SJCRH30 (cell line): ENCODE measurements around the gene NAV2. TPM values are rescaled to one million over a fixed set of nuclear protein-coding genes. Genes with fewer than 3 reads are reported as not detected.

ENCODE experiments used
- DNase-seq, 2 experiments: peaks; one replicate each; pipeline ENCODE4 v3.0.0-alpha.2; 2015 to 2020
- H3K27ac ChIP-seq: fragments of 250-450 bp; sonication (Bioruptor Pico); 2 replicates; pipeline ENCODE4 v1.5.1; 2020; ENCODE audit warnings: mild to moderate bottlenecking, moderate library complexity
- H3K27me3 ChIP-seq: fragments of 250-450 bp; sonication (Bioruptor Pico); 2 replicates; pipeline ENCODE4 v1.5.1; 2020; ENCODE audit warnings: mild to moderate bottlenecking, moderate library complexity
- H3K36me3 ChIP-seq: fragments of 250-450 bp; sonication (Bioruptor Pico); 2 replicates; pipeline ENCODE4 v1.5.1; 2020; ENCODE audit warnings: mild to moderate bottlenecking, moderate library complexity
- H3K4me1 ChIP-seq: fragments of 250-450 bp; sonication (Bioruptor Pico); 2 replicates; pipeline ENCODE4 v1.5.1; 2020; ENCODE audit warnings: mild to moderate bottlenecking, moderate library complexity
- H3K4me3 ChIP-seq: fragments of 250-450 bp; sonication (Bioruptor Pico); 2 replicates; pipeline ENCODE4 v1.5.1; 2020; ENCODE audit warnings: mild to moderate bottlenecking, moderate library complexity
- H3K9me3 ChIP-seq: fragments of 250-450 bp; sonication (Bioruptor Pico); replicated peaks from 2 replicates; pipeline ENCODE4 v1.5.1; 2020; ENCODE audit warnings: mild to moderate bottlenecking, moderate library complexity
- total RNA-seq: library from RNA; depleted of rRNA; stranded (reverse); fragments of >200 nt; shearing (Covaris generic); gene quantifications from 2 replicates; pipeline ENCODE4 v1.2.3, GENCODE V29; 2014

The NAV2 gene
- total RNA-seq, 1 experiment from 2014 or later: 73.1 TPM

DNA sequence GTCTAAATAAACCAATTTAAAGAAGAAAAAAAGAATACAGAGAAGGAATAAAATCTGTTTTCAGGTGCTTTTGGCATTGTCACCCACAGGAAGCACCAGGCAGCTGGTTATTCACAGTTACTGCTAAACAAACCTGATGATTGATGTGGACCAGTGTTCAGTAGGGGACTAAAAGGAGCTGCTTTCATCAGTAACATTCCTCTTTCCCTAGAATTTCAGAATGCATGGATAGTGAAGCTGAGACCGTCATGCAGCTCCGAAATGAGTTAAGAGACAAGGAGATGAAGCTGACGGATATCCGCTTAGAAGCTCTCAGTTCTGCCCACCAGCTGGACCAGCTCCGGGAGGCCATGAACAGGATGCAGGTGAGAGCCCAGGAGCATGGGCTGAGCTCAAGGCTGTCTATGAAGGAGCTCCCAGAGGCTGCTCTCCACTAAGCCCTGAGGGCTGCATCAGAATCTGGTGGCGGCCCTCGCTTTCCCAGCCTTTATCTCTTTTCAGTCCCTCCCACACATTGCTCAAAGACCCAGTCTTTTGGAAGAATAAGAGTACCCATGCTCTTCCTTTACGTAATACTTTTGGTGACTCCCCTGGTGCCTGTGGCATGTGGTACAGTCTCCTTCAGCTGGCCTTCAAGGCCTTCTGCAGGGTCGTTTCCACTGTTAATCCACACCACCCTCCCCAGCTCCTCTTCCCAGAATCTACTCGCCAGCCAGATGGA, 378.2 kb downstream of the NAV2 start:
- H3K4me3 ChIP-seq: no peak overlapping the region

GRCh38 chr11:20093775-20094174, 381.1 kb downstream of the NAV2 start:
- H3K9me3 ChIP-seq: no peaks in the 10 kb centered on the region
- no peak overlapping the region for H3K4me3 ChIP-seq
- no peak overlapping the region for H3K27ac ChIP-seq
- peaks cover 96% of the 10 kb centered on the region for H3K36me3 ChIP-seq
- no peak for DNase-seq
- H3K27me3 ChIP-seq: no peaks in the 10 kb centered on the region
- peaks cover 14% of the 10 kb centered on the region for H3K4me1 ChIP-seq

More for the DNA sequence above, 378.2 kb downstream of the NAV2 start:
- Histone ChIP-seq H3K27ac (no peak overlapping the region), H3K36me3 (peaks cover 94% of the 10 kb centered on the region), H3K27me3 (no peaks in the 10 kb centered on the region), H3K4me1 (peaks cover 14% of the 10 kb centered on the region), H3K9me3 (no peaks in the 10 kb centered on the region)
- DNase-seq: no peak

GRCh38 chr11:20095189-20095588, 382.6 kb downstream of the NAV2 start:
- H3K4me3 ChIP-seq: no peak overlapping the region
- no peak overlapping the region for H3K27ac ChIP-seq
- DNase-seq: no peak
- H3K9me3 ChIP-seq: no peaks in the 10 kb centered on the region
- peaks cover 2% of the 10 kb centered on the region for H3K4me1 ChIP-seq
- H3K27me3 ChIP-seq: no peaks in the 10 kb centered on the region
- H3K36me3 ChIP-seq: peaks cover 96% of the 10 kb centered on the region

DNA sequence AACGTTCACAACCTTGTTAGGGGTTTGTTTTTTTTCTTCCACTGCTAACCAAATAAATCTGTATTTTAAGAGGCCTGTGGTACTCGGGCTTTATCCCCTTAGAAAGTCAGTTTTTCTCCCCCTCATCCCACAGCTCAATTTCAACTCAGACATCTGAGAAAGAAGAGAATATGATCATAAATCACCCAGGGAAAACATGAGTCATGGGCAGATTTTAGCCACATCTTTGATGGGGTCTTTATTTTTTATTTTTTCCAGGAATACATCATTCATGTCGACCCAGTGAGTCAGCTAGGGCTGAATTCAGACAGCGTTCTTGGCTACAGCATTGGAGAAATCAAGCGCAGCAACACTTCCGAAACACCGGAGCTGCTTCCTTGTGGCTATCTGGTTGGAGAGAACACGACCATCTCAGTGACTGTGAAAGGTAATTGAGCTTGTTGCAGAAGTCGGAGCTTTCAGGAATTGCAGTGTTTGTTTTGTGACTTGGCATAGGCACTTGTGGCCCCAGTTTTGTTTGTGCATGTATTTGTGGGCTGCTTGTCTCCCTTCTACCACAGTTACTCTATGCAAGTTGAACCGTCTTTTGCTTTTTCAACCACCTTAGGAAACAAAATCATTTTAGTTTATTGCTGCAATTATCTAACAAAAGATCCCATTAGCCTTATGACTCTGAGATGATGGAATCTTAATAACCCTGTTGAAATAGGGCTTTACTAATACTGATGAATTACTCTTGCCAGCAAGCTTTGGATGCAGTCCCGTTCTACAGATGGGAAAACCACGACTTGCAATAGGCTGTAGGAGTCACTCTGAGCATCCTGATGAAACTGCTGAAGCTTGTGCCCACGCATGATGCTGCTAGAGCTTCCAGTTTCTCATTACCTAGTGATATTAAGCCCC, 384.9 kb downstream of the NAV2 start:
- Histone ChIP-seq H3K4me3 (no peak overlapping the region), H3K27me3 (no peaks in the 10 kb centered on the region), H3K4me1 (no peaks in the 10 kb centered on the region), H3K9me3 (no peaks in the 10 kb centered on the region), H3K27ac (no peak overlapping the region), H3K36me3 (peaks cover 94% of the 10 kb centered on the region)
- no peak for DNase-seq

DNA sequence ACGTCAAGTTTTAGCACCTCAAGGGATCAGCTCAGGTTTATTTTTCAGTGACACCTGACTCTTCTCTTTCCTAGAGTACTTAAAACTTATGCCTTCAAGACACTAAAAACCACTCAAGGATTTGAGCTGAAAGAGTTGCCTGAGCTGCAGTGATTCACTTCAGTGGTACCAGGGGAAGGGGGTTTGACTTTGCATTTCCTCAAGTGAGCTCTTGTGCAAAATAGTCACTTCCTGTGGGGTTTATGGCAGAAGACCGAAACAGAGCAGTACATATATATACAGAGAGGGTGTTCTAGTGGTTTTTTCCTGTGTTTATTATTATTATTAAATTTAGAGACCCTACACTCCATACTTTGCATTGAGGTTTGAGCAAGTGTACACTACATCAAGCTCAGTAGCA, 386.9 kb downstream of the NAV2 start:
- Histone ChIP-seq H3K4me3 (no peak overlapping the region), H3K36me3 (peaks cover 99% of the 10 kb centered on the region), H3K9me3 (no peaks in the 10 kb centered on the region), H3K27ac (no peak overlapping the region), H3K27me3 (no peaks in the 10 kb centered on the region), H3K4me1 (no peaks in the 10 kb centered on the region)
- no peak for DNase-seq

DNA sequence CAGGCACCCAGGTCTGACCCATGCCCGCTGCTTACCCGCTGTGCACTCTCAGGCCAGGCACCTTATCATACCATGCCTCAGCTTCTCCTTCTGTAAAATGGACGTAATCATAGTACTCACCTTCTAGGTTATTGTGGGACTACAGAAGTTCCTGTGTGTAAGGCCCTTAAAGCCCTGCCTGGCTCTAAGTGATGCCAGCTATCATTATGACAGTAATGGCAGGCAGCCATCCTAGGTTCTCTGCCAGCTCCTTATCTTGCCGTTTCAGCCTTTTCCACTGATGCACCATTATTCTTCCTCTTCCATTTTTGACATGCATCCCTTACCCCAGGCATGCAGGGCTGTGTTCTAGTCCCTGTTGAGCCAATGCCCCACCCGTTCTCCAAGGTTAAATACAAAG, 389.8 kb downstream of the NAV2 start:
- H3K27me3 ChIP-seq: no peaks in the 10 kb centered on the region
- H3K4me3 ChIP-seq: no peak overlapping the region
- H3K4me1 ChIP-seq: no peaks in the 10 kb centered on the region
- H3K27ac ChIP-seq: no peak overlapping the region
- no peak for DNase-seq
- H3K36me3 ChIP-seq: peaks cover 93% of the 10 kb centered on the region
- no peaks in the 10 kb centered on the region for H3K9me3 ChIP-seq

DNA sequence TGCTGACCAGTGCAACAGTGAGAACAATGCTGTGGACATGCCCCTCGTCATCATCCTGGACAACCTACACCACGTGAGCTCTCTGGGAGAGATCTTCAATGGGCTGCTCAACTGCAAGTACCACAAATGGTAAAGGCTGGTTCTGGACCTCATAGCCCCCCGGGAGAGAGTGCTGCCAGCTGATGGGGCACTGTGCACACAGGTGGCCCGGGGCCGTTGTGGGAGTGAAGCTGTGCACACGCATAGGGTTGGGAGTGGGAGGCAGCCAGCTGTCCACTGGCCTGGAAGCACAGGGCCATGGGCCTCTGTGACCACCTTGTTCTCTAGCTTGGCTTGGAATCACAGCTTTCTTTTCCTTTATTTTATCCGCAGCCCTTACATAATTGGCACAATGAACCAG, 390.6 kb downstream of the NAV2 start:
- no peak for DNase-seq
- Histone ChIP-seq H3K27ac (no peak overlapping the region), H3K4me1 (no peaks in the 10 kb centered on the region), H3K36me3 (peaks cover 92% of the 10 kb centered on the region), H3K9me3 (no peaks in the 10 kb centered on the region), H3K27me3 (no peaks in the 10 kb centered on the region), H3K4me3 (no peak overlapping the region)

DNA sequence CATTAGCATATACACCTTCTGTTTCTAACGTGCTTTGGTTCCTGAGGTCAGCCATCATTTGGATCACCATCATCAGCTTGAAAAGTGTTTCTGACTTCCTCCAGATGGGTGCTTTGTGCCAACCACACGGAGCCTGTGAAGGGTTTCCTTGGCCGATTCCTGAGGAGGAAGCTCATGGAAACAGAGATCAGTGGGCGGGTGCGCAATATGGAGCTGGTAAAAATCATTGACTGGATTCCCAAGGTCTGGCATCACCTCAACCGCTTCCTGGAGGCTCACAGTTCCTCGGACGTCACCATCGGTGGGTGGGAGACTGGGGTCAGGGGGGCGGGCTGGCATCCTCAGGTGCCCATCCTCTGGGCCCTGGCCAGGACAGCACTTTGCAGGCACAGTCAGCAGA, 392.8 kb downstream of the NAV2 start:
- DNase-seq: no peak
- Histone ChIP-seq H3K27ac (no peak overlapping the region), H3K27me3 (no peaks in the 10 kb centered on the region), H3K4me1 (no peaks in the 10 kb centered on the region), H3K9me3 (no peaks in the 10 kb centered on the region), H3K36me3 (peaks cover 91% of the 10 kb centered on the region), H3K4me3 (no peak overlapping the region)

DNA sequence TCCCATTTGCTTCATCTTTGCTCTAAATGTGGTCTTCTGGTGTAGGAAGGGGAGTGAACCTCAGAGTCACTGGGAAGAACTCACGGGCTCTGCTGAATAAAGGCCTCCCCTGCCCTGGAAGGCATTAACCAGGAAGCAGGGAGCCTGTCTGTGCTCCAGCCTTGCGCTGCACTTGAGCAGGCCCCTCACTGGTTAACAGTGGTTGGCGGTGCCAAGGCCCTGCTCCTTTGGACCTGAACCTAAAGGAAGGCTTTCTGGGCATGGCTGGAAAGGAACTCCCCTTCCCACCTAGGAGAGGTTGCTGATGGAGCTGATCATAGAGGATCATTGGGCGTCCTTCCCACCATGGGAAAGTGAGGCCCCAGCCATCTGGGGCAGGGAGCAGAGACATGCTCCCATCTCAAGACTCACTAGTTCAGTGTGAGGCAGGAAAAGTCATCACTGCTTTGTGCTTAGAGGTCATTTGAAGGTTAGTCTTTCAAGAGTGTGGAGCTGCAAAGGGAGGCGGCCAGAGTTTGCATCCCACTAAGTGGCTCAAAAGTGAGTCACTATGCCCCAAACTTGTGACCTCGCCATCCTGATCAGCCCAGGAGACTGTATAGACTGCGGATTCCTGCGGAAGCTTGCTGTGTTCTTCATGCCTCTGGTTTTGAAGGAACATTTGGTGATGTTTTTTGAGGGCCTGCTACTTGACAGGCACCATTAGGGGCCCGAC, 397.3 kb downstream of the NAV2 start:
- Histone ChIP-seq H3K4me1 (no peaks in the 10 kb centered on the region; the same call in 1 of the 2 replicates), H3K36me3 (peaks cover 90% of the 10 kb centered on the region), H3K27ac (no peak overlapping the region), H3K9me3 (no peaks in the 10 kb centered on the region), H3K27me3 (no peaks in the 10 kb centered on the region), H3K4me3 (no peak overlapping the region)
- DNase-seq: no peak

- H3K4me1 ChIP-seq: no peaks in the 10 kb centered on the region; the same call in 1 of the 2 replicates
- H3K4me3 ChIP-seq: no peak overlapping the region
- peaks cover 89% of the 10 kb centered on the region for H3K36me3 ChIP-seq
- DNase-seq: peak; percentile 62 to 73
- no peaks in the 10 kb centered on the region for H3K9me3 ChIP-seq
- no peak overlapping the region for H3K27ac ChIP-seq
- H3K27me3 ChIP-seq: no peaks in the 10 kb centered on the region
Measured at GRCh38 chr11:20110908-20111669, 398.5 kb downstream of the NAV2 start.

DNA sequence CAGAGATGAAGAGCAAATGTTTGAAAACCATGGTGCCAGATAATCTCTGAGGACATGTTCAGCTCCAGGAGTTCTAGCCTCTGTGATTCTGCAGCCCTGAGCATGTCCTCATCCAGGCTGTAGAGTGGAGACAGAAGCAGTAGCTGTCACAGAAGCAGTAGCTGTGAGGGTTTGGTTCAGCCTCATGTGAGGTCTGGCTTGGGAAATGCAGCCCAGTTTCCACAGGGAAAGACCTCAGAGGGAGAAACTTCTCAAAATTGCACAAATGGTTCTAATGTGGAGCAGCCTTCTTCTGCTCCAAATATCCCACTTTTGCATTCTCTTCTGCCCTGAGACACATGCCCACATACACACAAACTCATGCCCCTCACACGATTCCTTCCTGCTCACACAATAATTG, 399.2 kb downstream of the NAV2 start:
- no peaks in the 10 kb centered on the region for H3K9me3 ChIP-seq
- H3K27ac ChIP-seq: no peak overlapping the region
- H3K4me3 ChIP-seq: no peak overlapping the region
- H3K4me1 ChIP-seq: no peaks in the 10 kb centered on the region; the same call in 1 of the 2 replicates
- no peak for DNase-seq
- H3K27me3 ChIP-seq: no peaks in the 10 kb centered on the region
- H3K36me3 ChIP-seq: peaks cover 90% of the 10 kb centered on the region

- Histone ChIP-seq H3K27ac (no peak overlapping the region), H3K4me3 (no peak overlapping the region), H3K36me3 (peaks cover 92% of the 10 kb centered on the region)
Measured at GRCh38 chr11:20112291-20113148, 399.9 kb downstream of the NAV2 start.

DNA sequence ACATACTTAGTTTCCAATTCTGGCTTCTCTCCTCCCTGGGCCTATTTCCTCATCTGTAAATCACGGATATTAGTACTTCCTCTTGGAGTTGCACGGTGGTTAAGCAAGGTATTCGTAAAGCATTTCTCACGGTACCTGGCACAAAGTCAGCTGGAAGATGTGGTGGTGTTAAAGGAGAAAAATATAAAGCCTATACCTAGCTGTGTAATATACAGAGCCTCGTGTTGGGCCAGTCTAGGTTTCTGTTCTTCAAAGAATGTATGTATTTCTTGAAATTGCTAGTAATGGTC, 400.5 kb downstream of the NAV2 start:
- Histone ChIP-seq H3K36me3 (peaks cover 92% of the 10 kb centered on the region), H3K4me3 (no peak overlapping the region), H3K27me3 (no peaks in the 10 kb centered on the region), H3K9me3 (no peaks in the 10 kb centered on the region), H3K27ac (no peak overlapping the region), H3K4me1 (no peaks in the 10 kb centered on the region; the same call in 1 of the 2 replicates)
- no peak for DNase-seq

More at GRCh38 chr11:20112291-20113148, 399.9 kb downstream of the NAV2 start:
- H3K9me3 ChIP-seq: no peaks in the 10 kb centered on the region
- H3K4me1 ChIP-seq: no peaks in the 10 kb centered on the region; the same call in 1 of the 2 replicates
- no peaks in the 10 kb centered on the region for H3K27me3 ChIP-seq
- peak in 1 of 2 experiments; percentile 21 for DNase-seq
